ENCODE data around the gene KHDC4. TPM values are rescaled to one million over a fixed set of nuclear protein-coding genes. Genes with fewer than 3 reads are reported as not detected.

KHDC4 gene
- total and polyA plus RNA-seq, 2 of the 13 experiments (the other 11 are each of a cell fraction or from before 2014, with no cell fraction given): 33.5 to 92.0 TPM

DNA sequence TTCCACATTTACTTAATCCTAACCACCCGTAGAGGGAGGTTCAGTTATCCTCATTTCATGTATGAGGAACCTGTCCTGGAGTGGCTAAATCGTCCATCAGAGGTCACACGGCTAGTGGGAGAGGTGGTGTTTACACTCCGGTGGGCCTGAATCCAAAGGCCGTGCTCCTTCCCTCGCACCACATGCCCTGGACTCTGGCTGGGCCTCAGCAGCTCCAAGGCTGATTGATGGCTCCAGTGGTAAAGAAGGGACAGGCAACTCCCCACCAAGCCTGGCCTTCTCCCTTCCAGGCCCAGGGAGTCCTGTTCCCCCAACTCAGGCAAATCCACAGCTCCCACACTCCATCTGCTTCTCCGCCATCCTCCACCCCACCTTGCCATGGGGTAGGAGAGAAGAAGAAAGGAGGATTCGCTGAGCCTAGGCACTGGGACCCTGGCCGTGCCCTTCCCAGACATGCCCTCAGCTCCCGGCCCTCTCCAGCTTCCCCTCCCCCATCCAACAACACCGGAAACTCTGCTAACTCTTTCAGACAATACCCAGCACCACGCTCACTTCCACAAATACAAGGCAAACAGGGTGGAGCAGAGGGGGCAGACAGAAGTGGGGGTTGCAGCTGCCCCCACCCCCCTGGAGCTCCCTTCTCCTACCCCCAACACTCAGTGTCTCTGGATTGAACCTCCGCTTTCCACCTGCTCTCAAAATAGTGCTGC is 33.3 kb upstream of the KHDC4 start (continued):
- TF ChIP-seq, protein P1, sequence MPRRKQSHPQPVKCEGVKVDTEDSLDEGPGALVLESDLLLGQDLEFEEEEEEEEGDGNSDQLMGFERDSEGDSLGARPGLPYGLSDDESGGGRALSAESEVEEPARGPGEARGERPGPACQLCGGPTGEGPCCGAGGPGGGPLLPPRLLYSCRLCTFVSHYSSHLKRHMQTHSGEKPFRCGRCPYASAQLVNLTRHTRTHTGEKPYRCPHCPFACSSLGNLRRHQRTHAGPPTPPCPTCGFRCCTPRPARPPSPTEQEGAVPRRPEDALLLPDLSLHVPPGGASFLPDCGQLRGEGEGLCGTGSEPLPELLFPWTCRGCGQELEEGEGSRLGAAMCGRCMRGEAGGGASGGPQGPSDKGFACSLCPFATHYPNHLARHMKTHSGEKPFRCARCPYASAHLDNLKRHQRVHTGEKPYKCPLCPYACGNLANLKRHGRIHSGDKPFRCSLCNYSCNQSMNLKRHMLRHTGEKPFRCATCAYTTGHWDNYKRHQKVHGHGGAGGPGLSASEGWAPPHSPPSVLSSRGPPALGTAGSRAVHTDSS (CRISPR knock-in tag; conservative IDR thresholded peaks at IDR 0.05): no peak
- peak; percentile 60; the same call in 1 of the 2 replicates for TF ChIP-seq ZNF644 (CRISPR knock-in tag; IDR thresholded peaks at IDR 0.05; ENCODE audit: low read depth)
- no peak for TF ChIP-seq NFIC (IDR thresholded peaks at IDR 0.05; ENCODE audit: low read length)
- TF ChIP-seq NCOA1 (CRISPR knock-in tag; IDR thresholded peaks at IDR 0.05): no peak
- TF ChIP-seq CHCHD3 (CRISPR knock-in tag; IDR thresholded peaks at IDR 0.05): no peak
- no peak for TF ChIP-seq ZNF296 (CRISPR knock-in tag; conservative IDR thresholded peaks at IDR 0.05)
- TF ChIP-seq, protein P2, sequence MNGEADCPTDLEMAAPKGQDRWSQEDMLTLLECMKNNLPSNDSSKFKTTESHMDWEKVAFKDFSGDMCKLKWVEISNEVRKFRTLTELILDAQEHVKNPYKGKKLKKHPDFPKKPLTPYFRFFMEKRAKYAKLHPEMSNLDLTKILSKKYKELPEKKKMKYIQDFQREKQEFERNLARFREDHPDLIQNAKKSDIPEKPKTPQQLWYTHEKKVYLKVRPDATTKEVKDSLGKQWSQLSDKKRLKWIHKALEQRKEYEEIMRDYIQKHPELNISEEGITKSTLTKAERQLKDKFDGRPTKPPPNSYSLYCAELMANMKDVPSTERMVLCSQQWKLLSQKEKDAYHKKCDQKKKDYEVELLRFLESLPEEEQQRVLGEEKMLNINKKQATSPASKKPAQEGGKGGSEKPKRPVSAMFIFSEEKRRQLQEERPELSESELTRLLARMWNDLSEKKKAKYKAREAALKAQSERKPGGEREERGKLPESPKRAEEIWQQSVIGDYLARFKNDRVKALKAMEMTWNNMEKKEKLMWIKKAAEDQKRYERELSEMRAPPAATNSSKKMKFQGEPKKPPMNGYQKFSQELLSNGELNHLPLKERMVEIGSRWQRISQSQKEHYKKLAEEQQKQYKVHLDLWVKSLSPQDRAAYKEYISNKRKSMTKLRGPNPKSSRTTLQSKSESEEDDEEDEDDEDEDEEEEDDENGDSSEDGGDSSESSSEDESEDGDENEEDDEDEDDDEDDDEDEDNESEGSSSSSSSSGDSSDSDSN (CRISPR knock-in tag; IDR thresholded peaks at IDR 0.05): peak; percentile 84
- no peak for TF ChIP-seq ATRX (CRISPR knock-in tag; IDR thresholded peaks at IDR 0.05; ENCODE audit: borderline replicate concordance)
- TF ChIP-seq NFRKB (IDR thresholded peaks at IDR 0.05): no peak
- TF ChIP-seq SIX1 (CRISPR knock-in tag; IDR thresholded peaks at IDR 0.05; ENCODE audit: borderline replicate concordance): 0 out of 2 replicates have a peak, but pooled peaks have one; percentile 25
- TF ChIP-seq ZEB1 (IDR thresholded peaks at IDR 0.05; ENCODE audit: insufficient replicate concordance, low read depth): no peak
- TF ChIP-seq, protein P3, sequence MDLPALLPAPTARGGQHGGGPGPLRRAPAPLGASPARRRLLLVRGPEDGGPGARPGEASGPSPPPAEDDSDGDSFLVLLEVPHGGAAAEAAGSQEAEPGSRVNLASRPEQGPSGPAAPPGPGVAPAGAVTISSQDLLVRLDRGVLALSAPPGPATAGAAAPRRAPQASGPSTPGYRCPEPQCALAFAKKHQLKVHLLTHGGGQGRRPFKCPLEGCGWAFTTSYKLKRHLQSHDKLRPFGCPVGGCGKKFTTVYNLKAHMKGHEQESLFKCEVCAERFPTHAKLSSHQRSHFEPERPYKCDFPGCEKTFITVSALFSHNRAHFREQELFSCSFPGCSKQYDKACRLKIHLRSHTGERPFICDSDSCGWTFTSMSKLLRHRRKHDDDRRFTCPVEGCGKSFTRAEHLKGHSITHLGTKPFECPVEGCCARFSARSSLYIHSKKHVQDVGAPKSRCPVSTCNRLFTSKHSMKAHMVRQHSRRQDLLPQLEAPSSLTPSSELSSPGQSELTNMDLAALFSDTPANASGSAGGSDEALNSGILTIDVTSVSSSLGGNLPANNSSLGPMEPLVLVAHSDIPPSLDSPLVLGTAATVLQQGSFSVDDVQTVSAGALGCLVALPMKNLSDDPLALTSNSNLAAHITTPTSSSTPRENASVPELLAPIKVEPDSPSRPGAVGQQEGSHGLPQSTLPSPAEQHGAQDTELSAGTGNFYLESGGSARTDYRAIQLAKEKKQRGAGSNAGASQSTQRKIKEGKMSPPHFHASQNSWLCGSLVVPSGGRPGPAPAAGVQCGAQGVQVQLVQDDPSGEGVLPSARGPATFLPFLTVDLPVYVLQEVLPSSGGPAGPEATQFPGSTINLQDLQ (CRISPR knock-in tag; IDR thresholded peaks at IDR 0.05): no peak; the same call in 1 of the 2 replicates
- no peak for TF ChIP-seq JUN (CRISPR knock-in tag; IDR thresholded peaks at IDR 0.05)
- TF ChIP-seq ZSCAN22 (CRISPR knock-in tag; IDR thresholded peaks at IDR 0.05): no peak
- TF ChIP-seq, protein P4, sequence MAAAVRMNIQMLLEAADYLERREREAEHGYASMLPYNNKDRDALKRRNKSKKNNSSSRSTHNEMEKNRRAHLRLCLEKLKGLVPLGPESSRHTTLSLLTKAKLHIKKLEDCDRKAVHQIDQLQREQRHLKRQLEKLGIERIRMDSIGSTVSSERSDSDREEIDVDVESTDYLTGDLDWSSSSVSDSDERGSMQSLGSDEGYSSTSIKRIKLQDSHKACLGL (CRISPR knock-in tag; IDR thresholded peaks at IDR 0.05): no peak
- no peak for TF ChIP-seq ZNF253 (CRISPR knock-in tag; IDR thresholded peaks at IDR 0.05; ENCODE audit: borderline replicate concordance)
- no peak for TF ChIP-seq CBX2 (IDR thresholded peaks at IDR 0.05; ENCODE audit: low read depth, low read length)
- TF ChIP-seq CBX2 (CRISPR knock-in tag; IDR thresholded peaks at IDR 0.05; ENCODE audit: low read depth): 0 out of 2 replicates have a peak, but pooled peaks have one; percentile 36
- TF ChIP-seq RNF2 (conservative IDR thresholded peaks at IDR 0.05; ENCODE audit: low read depth): peak; percentile 47; the same call in 1 of the 2 replicates
- TF ChIP-seq, protein P5, sequence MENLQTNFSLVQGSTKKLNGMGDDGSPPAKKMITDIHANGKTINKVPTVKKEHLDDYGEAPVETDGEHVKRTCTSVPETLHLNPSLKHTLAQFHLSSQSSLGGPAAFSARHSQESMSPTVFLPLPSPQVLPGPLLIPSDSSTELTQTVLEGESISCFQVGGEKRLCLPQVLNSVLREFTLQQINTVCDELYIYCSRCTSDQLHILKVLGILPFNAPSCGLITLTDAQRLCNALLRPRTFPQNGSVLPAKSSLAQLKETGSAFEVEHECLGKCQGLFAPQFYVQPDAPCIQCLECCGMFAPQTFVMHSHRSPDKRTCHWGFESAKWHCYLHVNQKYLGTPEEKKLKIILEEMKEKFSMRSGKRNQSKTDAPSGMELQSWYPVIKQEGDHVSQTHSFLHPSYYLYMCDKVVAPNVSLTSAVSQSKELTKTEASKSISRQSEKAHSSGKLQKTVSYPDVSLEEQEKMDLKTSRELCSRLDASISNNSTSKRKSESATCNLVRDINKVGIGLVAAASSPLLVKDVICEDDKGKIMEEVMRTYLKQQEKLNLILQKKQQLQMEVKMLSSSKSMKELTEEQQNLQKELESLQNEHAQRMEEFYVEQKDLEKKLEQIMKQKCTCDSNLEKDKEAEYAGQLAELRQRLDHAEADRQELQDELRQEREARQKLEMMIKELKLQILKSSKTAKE (CRISPR knock-in tag; IDR thresholded peaks at IDR 0.05; ENCODE audit: borderline replicate concordance): no peak; the same call in 1 of the 2 replicates
- no peak for TF ChIP-seq AGO1 (IDR thresholded peaks at IDR 0.05; ENCODE audit: low read depth, low read length, poor library complexity, severe bottlenecking)
